Measurements from ENCODE around the gene TMEM39B. TPM values are rescaled to one million over a fixed set of nuclear protein-coding genes. Genes with fewer than 3 reads are reported as not detected.
A peak's percentile ranks its signal among the peaks of the same experiment; 100 is the strongest.

The TMEM39B gene
- total and polyA plus RNA-seq, 4 experiments from 2014 or later, result 1.1 to 19.1 (median 11.3) TPM

DNA sequence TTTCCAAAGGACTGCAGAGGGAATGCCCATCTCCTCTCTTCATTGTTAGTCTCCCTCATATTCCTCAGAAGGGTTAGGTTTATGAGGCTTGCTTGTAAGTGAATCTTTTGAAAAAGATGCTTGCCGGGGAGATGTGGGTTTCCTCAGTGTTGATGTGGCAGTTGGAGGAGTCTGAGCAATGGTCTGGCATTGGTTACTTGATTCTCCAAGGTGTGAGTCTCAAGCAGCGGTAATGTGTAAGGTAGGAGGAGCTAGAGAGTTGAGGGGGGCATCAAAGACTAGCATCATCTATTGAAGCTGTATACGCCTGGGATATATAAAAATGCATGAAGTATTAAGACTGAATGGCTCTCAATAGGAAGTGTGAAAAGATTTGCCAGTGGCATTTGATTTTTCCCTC lies 37.6 kb upstream of the TMEM39B start:
- Mint-ChIP-seq H3K4me1 (peaks cover 20 to 33% (median 29%) of the 10 kb centered on the region in 4 donors), H3K4me3 (no peak overlapping the region), H3K36me3 (peaks cover 62 to 82% of the 10 kb centered on the region in 2 donors), H3K27me3 (no peaks in the 10 kb centered on the region), H3K9me3 (no peaks in the 10 kb centered on the region), H3K27ac (peak overlapping the region in 4 of 7 donors; percentile 65 to 78 (median 72))
- intact Hi-C loops (cut with micrococcal nuclease), result no loop called here
- Histone ChIP-seq H3K36me3 (ENCODE audit: insufficient read depth, low read length) (peaks cover 73% of the 10 kb centered on the region), H3K27ac (ENCODE audit: low read depth, low read length) (no peak overlapping the region), H3K4me3 (ENCODE audit: low read length in 2 of 2) (no peak overlapping the region), H3K9me3 (ENCODE audit: control insufficient read depth in 1 of 2, low read length in 2 of 2) (no peaks in the 10 kb centered on the region), H3K4me1 (ENCODE audit: insufficient read depth, low read length) (peaks cover 10% of the 10 kb centered on the region), H3K27me3 (ENCODE audit: insufficient read depth, low read length) (no peaks in the 10 kb centered on the region)
- ChIA-PET POLR2A (ENCODE audit: partially characterized antibody) (interaction anchor here (0.5 kb wide), 1 partner anchor 15 kb away, joined by 4 read pairs; no protein-coding TSS in a partner anchor), CTCF (ENCODE audit: partially characterized antibody) (no interaction called here)
- DNase-seq, result no peak

DNA sequence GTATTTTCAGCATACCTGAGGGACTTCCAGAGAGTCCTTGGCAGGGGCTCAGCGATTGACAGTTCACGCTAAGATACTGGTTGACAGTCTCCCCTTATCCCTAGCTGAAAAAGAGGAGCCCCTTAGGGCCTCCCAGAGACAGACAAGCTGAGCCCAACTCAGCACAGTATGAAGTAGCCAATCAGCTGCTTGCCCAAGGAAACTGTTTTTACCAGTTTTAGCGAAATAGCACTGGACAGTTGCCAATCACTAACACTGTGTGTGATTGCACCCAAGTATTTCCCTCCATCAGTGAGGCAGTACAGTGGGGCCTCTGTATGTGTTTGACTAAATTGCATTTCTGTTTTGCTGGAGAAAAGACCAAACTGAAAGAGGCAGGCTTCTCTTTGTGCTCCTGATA lies 32.0 kb upstream of the TMEM39B start:
- no peaks in the 10 kb centered on the region for H3K4me1 ChIP-seq (ENCODE audit: insufficient read depth, low read length)
- POLR2A ChIA-PET (ENCODE audit: partially characterized antibody), result no interaction called here
- peaks cover 67% of the 10 kb centered on the region for H3K36me3 ChIP-seq (ENCODE audit: insufficient read depth, low read length)
- no peak for DNase-seq
- no peaks in the 10 kb centered on the region for H3K9me3 Mint-ChIP-seq
- H3K36me3 Mint-ChIP-seq, result peaks cover 49 to 74% of the 10 kb centered on the region in 2 donors
- CTCF ChIA-PET (ENCODE audit: partially characterized antibody), result interaction anchor here (1.2 kb wide), 1 partner anchor 17 kb away, joined by 3 read pairs; no protein-coding TSS in a partner anchor
- no peak overlapping the region for H3K4me3 ChIP-seq (ENCODE audit: low read length in 2 of 2)
- H3K4me1 Mint-ChIP-seq, result peaks cover 2 to 6% (median 4%) of the 10 kb centered on the region in 4 donors
- H3K27me3 Mint-ChIP-seq, result no peaks in the 10 kb centered on the region
- no peaks in the 10 kb centered on the region for H3K9me3 ChIP-seq (ENCODE audit: control insufficient read depth in 1 of 2, low read length in 2 of 2)
- no peak overlapping the region for H3K27ac ChIP-seq (ENCODE audit: low read depth, low read length)
- intact Hi-C loops (cut with micrococcal nuclease), result no loop called here
- peak overlapping the region in 1 of 7 donors; percentile 47 for H3K27ac Mint-ChIP-seq
- no peaks in the 10 kb centered on the region for H3K27me3 ChIP-seq (ENCODE audit: insufficient read depth, low read length)
- H3K4me3 Mint-ChIP-seq, result no peak overlapping the region

DNA sequence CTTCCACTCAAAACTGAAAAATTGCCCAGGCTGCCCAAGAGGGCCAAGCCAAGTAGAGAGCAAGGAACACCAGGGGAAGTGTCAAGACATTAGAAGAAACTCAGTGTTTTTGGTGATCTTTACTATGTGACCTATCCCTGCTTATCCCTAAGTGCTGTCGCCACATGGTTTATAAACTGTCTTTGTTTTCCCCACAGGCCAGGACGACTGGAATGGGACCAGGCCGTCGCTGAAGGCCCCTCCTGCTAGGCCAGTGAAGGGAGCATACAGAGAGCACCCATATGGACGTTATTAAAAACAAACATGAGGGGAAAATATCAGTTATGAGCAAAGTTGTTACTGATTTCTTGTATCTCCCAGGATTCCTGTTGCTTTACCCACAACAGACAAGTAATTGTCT lies 30.4 kb upstream of the TMEM39B start:
- no peaks in the 10 kb centered on the region for H3K27me3 Mint-ChIP-seq
- H3K4me3 ChIP-seq (ENCODE audit: low read length in 2 of 2), result no peak overlapping the region
- H3K9me3 Mint-ChIP-seq, result no peaks in the 10 kb centered on the region
- ChIA-PET CTCF (ENCODE audit: partially characterized antibody) (no interaction called here), POLR2A (ENCODE audit: partially characterized antibody) (no interaction called here)
- intact Hi-C loops (cut with micrococcal nuclease), result no loop called here
- peaks cover 66% of the 10 kb centered on the region for H3K36me3 ChIP-seq (ENCODE audit: insufficient read depth, low read length)
- no peaks in the 10 kb centered on the region for H3K27me3 ChIP-seq (ENCODE audit: insufficient read depth, low read length)
- H3K27ac ChIP-seq (ENCODE audit: low read depth, low read length), result no peak overlapping the region
- peaks cover 0 to 5% (median 3%) of the 10 kb centered on the region in 4 donors for H3K4me1 Mint-ChIP-seq
- DNase-seq, result no peak
- H3K9me3 ChIP-seq (ENCODE audit: control insufficient read depth in 1 of 2, low read length in 2 of 2), result no peaks in the 10 kb centered on the region
- H3K36me3 Mint-ChIP-seq, result peaks cover 39 to 72% of the 10 kb centered on the region in 2 donors
- no peaks in the 10 kb centered on the region for H3K4me1 ChIP-seq (ENCODE audit: insufficient read depth, low read length)
- no peak overlapping the region for H3K27ac Mint-ChIP-seq
- H3K4me3 Mint-ChIP-seq, result no peak overlapping the region

DNA sequence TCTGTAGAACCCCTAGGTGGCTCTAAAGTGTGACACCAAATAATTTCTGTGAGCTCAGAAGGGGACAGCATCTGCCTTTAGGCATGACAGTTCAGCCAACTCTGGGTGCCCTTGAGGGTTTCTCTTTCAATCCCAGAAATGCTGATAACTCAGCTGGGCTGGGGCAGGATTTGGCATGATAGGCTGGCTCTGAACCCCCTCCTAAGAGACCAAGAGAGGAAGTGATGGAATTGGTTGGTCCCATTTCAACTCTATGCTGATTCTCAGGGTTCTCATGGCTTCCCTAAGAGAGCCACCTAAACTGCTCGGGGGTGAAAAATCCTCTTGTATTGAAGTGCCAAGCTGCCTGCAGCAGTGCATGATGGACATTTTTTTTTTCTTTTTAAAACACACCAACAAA lies 28.5 kb upstream of the TMEM39B start:
- intact Hi-C loops (cut with micrococcal nuclease), result no loop called here
- H3K27me3 ChIP-seq (ENCODE audit: insufficient read depth, low read length), result no peaks in the 10 kb centered on the region
- H3K4me3 ChIP-seq (ENCODE audit: low read length in 2 of 2), result no peak overlapping the region
- no peak overlapping the region for H3K27ac ChIP-seq (ENCODE audit: low read depth, low read length)
- peaks cover 62% of the 10 kb centered on the region for H3K36me3 ChIP-seq (ENCODE audit: insufficient read depth, low read length)
- no peaks in the 10 kb centered on the region for H3K9me3 ChIP-seq (ENCODE audit: control insufficient read depth in 1 of 2, low read length in 2 of 2)
- Mint-ChIP-seq H3K9me3 (no peaks in the 10 kb centered on the region), H3K27me3 (no peaks in the 10 kb centered on the region), H3K27ac (peak overlapping the region in 2 of 7 donors; percentile 36 to 78), H3K4me1 (peaks cover 0 to 5% (median 3%) of the 10 kb centered on the region in 4 donors), H3K4me3 (no peak overlapping the region), H3K36me3 (peaks cover 31 to 70% of the 10 kb centered on the region in 2 donors)
- ChIA-PET CTCF (ENCODE audit: partially characterized antibody) (interaction anchor here (1.2 kb wide), 1 partner anchor 19 kb away, joined by 3 read pairs; no protein-coding TSS in a partner anchor), POLR2A (ENCODE audit: partially characterized antibody) (interaction anchor here (1.1 to 1.7 kb wide), 2 partner anchors 28 to 29 kb away, joined by 4 to 5 read pairs; partner anchors contain the start of gene TMEM39B)
- no peak for DNase-seq
- H3K4me1 ChIP-seq (ENCODE audit: insufficient read depth, low read length), result no peaks in the 10 kb centered on the region

DNA sequence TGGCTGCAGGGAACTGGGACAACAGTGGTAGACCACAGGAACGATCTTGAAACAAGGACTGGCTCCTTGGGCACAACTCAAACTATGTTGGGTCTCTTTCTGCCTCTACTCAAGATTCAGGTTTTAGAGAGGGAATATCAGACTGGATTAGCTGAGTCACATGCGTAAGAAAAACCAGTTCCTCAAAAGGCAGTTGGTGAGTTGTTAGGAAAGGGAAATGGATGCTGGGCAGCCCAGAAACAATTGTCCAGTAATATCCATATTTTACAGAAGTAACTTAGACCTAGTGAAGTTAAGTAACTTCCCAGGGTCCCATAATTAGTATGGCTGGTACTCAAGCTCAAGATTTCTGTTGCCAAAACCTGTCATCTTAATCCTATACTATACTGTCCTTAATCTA lies 27.0 kb upstream of the TMEM39B start:
- H3K4me1 ChIP-seq (ENCODE audit: insufficient read depth, low read length), result no peaks in the 10 kb centered on the region
- Mint-ChIP-seq H3K27me3 (no peaks in the 10 kb centered on the region), H3K36me3 (peaks cover 24 to 62% of the 10 kb centered on the region in 2 donors), H3K9me3 (no peaks in the 10 kb centered on the region), H3K4me3 (no peak overlapping the region), H3K4me1 (peaks cover 0 to 5% (median 3%) of the 10 kb centered on the region in 4 donors), H3K27ac (peak overlapping the region in 1 of 7 donors; percentile 26)
- no peaks in the 10 kb centered on the region for H3K27me3 ChIP-seq (ENCODE audit: insufficient read depth, low read length)
- peaks cover 49% of the 10 kb centered on the region for H3K36me3 ChIP-seq (ENCODE audit: insufficient read depth, low read length)
- no peak for DNase-seq
- H3K4me3 ChIP-seq (ENCODE audit: low read length in 2 of 2), result no peak overlapping the region
- no peak overlapping the region for H3K27ac ChIP-seq (ENCODE audit: low read depth, low read length)
- intact Hi-C loops (cut with micrococcal nuclease), result no loop called here
- CTCF ChIA-PET (ENCODE audit: partially characterized antibody), result interaction anchor here (0.9 kb wide), 1 partner anchor 9 kb away, joined by 3 read pairs; no protein-coding TSS in a partner anchor
- POLR2A ChIA-PET (ENCODE audit: partially characterized antibody), result no interaction called here
- H3K9me3 ChIP-seq (ENCODE audit: control insufficient read depth in 1 of 2, low read length in 2 of 2), result no peaks in the 10 kb centered on the region

DNA sequence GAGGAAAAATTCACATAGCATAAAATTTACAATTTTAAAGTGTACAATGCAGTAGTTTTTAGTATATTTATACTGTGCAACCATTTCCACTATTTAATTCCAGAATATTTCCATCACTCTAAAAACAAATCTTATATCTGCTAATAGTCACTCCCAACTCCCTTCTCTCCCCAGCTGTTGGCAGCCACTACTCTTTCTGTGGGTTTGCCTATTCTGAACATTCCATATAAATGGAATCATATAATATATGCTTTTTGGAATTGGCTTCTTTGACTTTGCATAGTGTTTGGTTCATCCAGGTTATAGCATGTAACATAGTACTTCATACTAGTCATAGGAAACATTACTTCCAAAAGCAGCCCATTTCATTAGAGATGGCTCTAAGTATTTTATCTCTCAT lies 25.0 kb upstream of the TMEM39B start:
- ChIA-PET CTCF (ENCODE audit: partially characterized antibody) (interaction anchor here (0.6 to 1.2 kb wide), 2 partner anchors 40 to 61 kb away, joined by 3 read pairs; no protein-coding TSS in a partner anchor), POLR2A (ENCODE audit: partially characterized antibody) (interaction anchor here (0.6 kb wide), 1 partner anchor 44 kb away, joined by 3 read pairs; no protein-coding TSS in a partner anchor)
- H3K36me3 ChIP-seq (ENCODE audit: insufficient read depth, low read length), result peaks cover 44% of the 10 kb centered on the region
- Mint-ChIP-seq H3K4me3 (no peak overlapping the region), H3K4me1 (no peaks in the 10 kb centered on the region), H3K27ac (peak overlapping the region in 6 of 7 donors; percentile 4 to 87 (median 48)), H3K27me3 (no peaks in the 10 kb centered on the region), H3K9me3 (no peaks in the 10 kb centered on the region), H3K36me3 (peaks cover 14 to 64% of the 10 kb centered on the region in 2 donors)
- intact Hi-C loops (cut with micrococcal nuclease), result no loop called here
- no peaks in the 10 kb centered on the region for H3K27me3 ChIP-seq (ENCODE audit: insufficient read depth, low read length)
- H3K4me3 ChIP-seq (ENCODE audit: low read length in 2 of 2), result no peak overlapping the region
- no peaks in the 10 kb centered on the region for H3K9me3 ChIP-seq (ENCODE audit: control insufficient read depth in 1 of 2, low read length in 2 of 2)
- no peak for DNase-seq
- H3K4me1 ChIP-seq (ENCODE audit: insufficient read depth, low read length), result no peaks in the 10 kb centered on the region
- H3K27ac ChIP-seq (ENCODE audit: low read depth, low read length), result no peak overlapping the region

DNA sequence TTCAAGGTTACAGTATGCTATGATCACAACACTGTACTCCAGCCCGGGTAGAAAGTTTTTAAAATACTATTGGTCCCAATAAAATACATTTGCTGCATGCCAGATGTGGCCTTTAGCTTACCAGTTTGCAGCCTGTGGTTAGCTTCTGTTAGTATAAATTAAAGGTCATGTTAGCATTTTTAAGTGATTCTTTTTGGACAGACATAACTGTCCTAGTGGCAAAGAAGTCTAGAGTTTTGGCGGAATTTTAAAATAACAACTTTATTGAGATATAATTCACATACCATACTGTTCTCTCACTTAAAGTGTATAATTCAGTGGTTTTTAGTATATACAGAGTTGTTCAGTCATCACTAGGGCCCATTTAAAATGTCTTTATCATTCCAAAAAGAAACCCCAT lies 24.3 kb upstream of the TMEM39B start:
- CTCF ChIA-PET (ENCODE audit: partially characterized antibody), result interaction anchor here (1.2 kb wide), 1 partner anchor 60 kb away, joined by 3 read pairs; no protein-coding TSS in a partner anchor
- H3K36me3 ChIP-seq (ENCODE audit: insufficient read depth, low read length), result peaks cover 49% of the 10 kb centered on the region
- intact Hi-C loops (cut with micrococcal nuclease), result no loop called here

More for the DNA sequence above, 24.3 kb upstream of the TMEM39B start:
- Mint-ChIP-seq H3K9me3 (no peaks in the 10 kb centered on the region), H3K27me3 (no peaks in the 10 kb centered on the region), H3K4me3 (no peak overlapping the region), H3K27ac (peak overlapping the region in 4 of 7 donors; percentile 36 to 75 (median 60)), H3K36me3 (peaks cover 11 to 61% of the 10 kb centered on the region in 2 donors), H3K4me1 (no peaks in the 10 kb centered on the region)
- Histone ChIP-seq H3K9me3 (ENCODE audit: control insufficient read depth in 1 of 2, low read length in 2 of 2) (no peaks in the 10 kb centered on the region), H3K27ac (ENCODE audit: low read depth, low read length) (no peak overlapping the region), H3K4me1 (ENCODE audit: insufficient read depth, low read length) (no peaks in the 10 kb centered on the region), H3K27me3 (ENCODE audit: insufficient read depth, low read length) (no peaks in the 10 kb centered on the region), H3K4me3 (ENCODE audit: low read length in 2 of 2) (no peak overlapping the region)
- DNase-seq, result no peak
- POLR2A ChIA-PET (ENCODE audit: partially characterized antibody), result no interaction called here

All from CD4-positive, alpha-beta memory T cell (primary cell).